ENCODE measurements around the gene CD2AP.

GRCh38 chr6:47535316-47536225 is 58.0 kb downstream of the CD2AP start:
- TF ChIP-seq, protein P1, sequence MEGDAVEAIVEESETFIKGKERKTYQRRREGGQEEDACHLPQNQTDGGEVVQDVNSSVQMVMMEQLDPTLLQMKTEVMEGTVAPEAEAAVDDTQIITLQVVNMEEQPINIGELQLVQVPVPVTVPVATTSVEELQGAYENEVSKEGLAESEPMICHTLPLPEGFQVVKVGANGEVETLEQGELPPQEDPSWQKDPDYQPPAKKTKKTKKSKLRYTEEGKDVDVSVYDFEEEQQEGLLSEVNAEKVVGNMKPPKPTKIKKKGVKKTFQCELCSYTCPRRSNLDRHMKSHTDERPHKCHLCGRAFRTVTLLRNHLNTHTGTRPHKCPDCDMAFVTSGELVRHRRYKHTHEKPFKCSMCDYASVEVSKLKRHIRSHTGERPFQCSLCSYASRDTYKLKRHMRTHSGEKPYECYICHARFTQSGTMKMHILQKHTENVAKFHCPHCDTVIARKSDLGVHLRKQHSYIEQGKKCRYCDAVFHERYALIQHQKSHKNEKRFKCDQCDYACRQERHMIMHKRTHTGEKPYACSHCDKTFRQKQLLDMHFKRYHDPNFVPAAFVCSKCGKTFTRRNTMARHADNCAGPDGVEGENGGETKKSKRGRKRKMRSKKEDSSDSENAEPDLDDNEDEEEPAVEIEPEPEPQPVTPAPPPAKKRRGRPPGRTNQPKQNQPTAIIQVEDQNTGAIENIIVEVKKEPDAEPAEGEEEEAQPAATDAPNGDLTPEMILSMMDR (IDR thresholded peaks at IDR 0.05): no peak
- no peak for TF ChIP-seq POLR2A (IDR thresholded peaks at IDR 0.05)
